GM21528 (cell line): Measurements from ENCODE around the gene DDX46.
"Not testable (repeated sequence)": the region's sequence is repeated elsewhere in the genome, so short reads cannot be mapped to it uniquely, and the experiment has no call there.

Source experiments
- ATAC-seq: cut with Tn5 transposase; IDR thresholded peaks from one replicate; pipeline ENCODE4 v1.9.1; 2021; ENCODE audit warnings: mild to moderate bottlenecking, moderate library complexity; ENCODE audit not compliant: unreplicated experiment, low FRiP score

DDX46 gene

DNA sequence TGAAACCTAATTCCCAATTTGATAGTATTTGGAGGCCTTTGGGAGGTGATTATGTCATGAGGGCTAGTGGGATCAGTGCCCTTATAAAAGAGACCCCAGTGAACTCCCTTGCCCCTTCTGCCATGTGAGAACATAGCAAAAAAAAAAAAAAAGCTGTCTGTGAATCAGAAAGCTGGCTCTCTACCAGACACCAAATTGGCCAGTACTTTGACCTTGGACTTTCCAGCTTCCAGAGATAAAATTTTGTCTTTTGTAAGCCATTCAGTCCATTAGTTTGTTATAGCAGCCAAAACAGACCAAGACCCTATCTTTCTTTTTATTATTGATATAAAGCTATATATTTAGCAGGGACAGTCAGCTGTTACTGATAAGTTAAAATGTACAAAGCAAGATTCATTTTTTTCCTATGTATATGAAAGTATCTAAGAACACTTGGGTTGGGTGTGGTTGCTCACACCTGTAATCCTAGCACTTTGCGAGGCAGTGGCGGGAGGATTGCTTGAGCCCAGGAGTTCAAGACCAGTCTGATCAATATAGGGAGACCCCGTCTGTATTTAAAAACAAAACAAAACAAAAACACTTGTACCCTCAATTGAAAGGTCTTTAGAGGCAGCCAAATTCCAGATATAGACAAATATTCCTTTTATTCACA lies 79.1 kb downstream of the DDX46 start:
- no peak for ATAC-seq

DNA sequence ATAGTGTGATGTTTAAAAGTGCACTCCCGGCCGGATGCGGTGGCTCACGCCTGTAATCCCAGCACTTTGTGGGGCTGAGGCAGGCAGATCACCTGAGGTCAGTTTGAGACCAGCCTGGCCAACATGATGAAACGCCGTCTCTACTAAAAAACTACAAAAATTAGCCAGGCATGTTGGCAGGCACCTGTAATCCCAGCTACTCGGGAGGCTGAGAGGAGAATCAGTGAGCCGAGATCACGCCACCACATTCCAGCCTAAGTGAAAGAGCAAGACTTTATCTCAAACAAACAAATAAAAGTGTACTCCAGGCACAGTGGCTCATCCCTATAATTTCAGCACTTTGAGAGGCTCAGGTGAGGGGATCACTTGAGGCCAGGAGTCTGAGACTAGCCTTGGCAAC lies 79.8 kb downstream of the DDX46 start:
- not testable (repeated sequence) for ATAC-seq

- ATAC-seq, result no peak
Measured at GRCh38 chr5:134840811-134841210, 82.2 kb downstream of the DDX46 start.

- no peak for ATAC-seq
Measured at GRCh38 chr5:134844252-134844651, 85.7 kb downstream of the DDX46 start.

- no peak for ATAC-seq
Measured at GRCh38 chr5:134845335-134845851, 86.8 kb downstream of the DDX46 start.

DNA sequence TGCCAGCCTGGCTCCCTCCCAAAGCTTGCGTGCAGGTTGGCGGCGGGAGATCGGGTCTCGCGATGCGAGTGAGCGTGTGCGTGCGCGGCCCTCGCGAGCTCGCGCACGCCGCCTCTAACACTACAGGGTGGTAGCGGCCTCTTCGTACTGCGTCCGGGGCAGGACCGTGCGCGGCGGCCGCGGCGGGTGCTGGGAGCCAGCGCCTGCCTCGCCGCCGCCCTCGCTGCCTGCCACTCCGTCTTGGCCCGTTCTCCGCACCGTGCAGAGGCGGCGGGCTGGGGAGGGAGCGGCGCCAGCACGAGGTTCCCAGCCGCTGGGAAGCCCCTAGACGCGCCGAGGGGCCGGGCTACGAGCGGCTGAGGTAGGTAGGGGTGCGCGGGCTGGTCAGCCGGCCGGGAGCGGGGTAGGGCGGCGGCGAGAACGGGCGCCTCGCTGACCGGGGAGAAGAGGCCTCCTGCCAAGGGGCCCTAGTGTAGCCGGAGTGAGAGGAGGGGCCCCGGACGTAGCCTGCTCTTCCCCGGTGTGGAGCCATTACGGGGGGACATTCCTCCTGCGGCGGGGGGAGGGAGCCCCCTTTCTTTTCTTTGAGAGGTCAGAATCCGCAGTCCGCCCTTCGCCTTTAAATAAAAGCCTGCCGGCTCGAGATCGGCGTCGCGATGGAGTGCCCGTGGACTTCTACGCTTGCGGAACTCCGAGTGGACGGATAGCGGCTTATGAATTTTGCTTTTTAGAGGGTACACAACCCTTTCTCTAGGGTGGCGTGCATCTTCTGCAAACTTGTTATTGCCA lies 87.5 kb downstream of the DDX46 start, which contains the start of gene C5orf24:
Gene C5orf24 (plus strand): TSS at position 117 of the 789 bp plus-strand sequence. CDS start 8,933 bp downstream, outside the sequence.
- peak; percentile 91 for ATAC-seq

- ATAC-seq, result no peak
Measured at GRCh38 chr5:134846641-134846960, 88.0 kb downstream of the DDX46 start.

DNA sequence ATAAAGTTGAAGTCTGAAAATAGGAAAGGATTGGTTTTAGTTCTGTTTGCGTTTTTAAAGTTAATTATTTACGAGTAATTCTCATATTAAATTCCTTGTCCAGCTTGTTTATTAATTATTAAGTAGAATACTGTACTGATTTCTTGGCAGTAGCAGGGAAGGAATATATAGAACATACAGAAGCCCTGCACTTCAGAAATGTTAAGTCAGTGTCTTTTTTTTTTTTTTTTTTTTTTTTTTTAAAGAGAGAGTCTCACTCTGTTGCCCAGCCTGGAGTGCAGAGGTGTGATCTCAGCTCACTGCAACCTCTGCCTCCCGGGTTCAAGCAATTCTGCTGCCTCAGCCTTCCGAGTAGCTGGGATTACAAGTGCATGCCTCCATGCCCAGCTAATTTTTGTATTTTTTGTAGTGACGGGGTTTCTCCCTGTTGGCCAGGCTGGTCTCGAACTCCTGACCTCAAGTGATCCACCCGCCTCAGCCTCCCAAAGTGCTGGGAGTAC lies 90.9 kb downstream of the DDX46 start:
- ATAC-seq, result not testable (repeated sequence)

DNA sequence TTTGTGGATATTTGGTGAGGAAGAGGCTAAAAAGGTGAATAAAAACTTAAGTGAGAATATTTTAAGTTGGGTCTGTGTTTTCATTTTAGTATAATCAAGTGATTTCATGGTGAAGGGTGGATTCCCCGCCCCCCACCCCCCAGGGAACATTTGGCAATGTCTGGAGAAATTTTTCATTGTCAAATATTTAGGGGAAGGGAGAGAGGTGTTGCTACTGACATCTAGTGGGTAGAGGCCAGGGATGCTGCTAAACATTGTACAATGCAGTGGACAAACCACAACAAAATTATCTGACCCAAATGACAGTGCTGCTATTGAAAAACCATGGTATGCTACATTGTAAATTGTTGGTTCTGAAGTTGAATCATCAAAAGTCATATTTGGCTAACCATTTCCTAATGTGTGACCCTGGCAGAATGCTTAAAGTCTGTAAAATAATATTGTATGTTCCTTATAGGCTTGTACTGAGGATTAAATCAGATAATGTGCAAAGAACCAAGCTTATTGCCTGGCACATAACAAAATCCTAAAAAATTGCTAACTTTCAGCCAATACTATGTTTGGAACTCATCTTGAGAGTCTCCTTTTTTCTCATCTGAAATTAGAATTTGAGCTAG lies 92.8 kb downstream of the DDX46 start:
- ATAC-seq, result no peak

- ATAC-seq, result not testable (repeated sequence)
Measured at GRCh38 chr5:134856465-134856864, 97.9 kb downstream of the DDX46 start.

GRCh38 chr5:134857401-134857800 lies 98.8 kb downstream of the DDX46 start:
- ATAC-seq, result no peak

DNA sequence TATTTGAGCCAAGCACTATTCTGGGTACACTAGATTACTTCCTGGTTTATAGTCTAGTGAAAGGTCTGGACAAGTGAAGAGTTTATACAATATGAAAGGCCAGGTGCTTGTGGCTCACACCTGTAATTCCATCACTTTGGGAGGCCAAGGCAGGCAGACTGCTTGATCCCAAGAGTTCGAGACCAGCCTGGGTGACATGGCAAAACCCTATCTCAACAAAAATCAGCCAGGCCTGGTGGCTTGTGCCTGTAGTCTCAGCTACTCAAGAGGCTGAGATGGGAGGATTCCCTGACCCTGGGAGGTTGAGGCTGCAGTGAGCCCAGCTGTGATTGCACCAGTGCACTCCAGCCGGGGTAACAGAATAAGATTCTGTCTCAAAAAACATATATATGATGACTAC lies 106.1 kb downstream of the DDX46 start:
- ATAC-seq, result no peak

- ATAC-seq, result no peak
Measured at GRCh38 chr5:134873494-134873893, 114.9 kb downstream of the DDX46 start.

GRCh38 chr5:134873987-134874830 lies 115.6 kb downstream of the DDX46 start, which contains the start of gene TXNDC15:
Gene TXNDC15 (plus strand): TSS chr5:134874371. CDS start chr5:134874428, 57 bp downstream.
- peak; percentile 84 for ATAC-seq

DNA sequence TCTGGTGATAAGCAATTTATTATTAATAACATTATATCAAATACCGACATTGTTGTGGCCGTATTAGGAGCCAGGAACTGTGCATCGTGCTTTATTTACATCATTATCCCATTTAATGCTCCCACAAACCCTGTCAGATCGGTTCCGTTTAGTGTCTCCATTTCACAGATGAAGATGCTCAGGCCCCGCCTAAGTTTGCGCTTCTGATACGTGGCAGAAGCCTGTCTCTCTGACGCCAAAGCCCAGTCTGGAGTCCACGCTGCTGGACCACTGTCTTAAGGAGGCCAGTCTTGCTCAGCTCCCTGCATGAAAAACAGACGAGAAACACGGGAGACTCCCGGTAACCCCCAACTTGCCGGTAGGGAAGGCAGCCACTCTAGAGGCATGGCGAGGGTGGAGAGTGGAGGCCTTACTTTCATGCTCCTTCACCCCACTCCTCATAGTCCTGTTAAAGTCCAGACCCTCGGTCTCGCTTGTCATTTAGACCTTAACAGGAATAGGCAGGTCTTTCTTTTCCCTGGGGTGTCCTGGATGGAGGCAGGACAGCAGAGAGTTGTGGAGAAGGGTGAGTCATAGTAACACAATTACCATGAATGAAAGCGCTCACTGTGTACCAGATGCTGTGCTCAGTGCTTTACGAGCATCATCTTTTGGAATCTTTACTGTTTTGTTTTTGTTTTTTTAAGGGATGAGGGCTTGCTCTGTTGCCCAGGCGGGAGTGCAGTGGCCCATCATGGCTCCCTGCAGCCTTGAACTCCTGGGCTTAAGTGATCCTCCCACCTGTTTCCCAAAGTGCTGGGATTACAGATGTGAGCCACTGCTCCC lies 116.5 kb downstream of the DDX46 start:
- peak; percentile 38 for ATAC-seq

- no peak for ATAC-seq
Measured at GRCh38 chr5:134877159-134877558, 118.6 kb downstream of the DDX46 start.

DNA sequence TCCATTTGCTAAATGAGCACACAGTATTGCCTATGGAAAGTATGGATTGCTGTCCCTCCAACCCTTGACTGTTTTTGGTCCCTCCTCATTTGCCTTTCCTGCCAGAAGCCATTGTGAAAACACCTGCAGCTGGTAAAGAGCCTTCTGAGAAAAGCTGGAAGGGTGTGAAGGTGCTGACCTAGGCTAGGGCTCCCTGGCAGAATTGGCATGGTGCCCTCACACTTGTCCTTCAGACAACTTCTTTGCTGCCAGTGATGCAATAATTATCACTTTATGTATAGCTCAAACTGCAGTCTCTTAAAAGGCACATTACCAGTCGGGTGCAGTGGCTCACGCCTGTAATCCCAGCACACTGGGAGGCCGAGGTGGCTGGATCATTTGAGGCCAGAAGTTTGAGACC lies 119.8 kb downstream of the DDX46 start:
- no peak for ATAC-seq

DNA sequence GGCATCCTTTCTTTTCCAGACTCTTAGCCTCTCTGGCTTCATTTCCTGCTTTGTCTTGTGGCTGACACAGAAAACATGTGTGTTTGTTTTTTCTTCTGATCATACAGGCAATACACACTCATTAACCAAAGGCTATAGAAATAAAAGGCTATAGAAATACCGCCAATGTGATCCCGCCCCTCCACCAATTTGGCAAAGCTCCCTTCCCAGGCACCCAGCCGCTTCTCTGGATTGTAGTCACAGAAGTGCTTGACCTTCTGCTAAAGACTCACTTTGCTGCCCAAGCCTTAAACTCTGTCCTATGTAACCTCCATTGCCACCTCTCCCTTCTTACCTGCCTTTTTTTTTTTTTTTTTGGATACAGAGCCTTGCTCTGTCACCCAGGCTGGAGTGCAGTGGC lies 120.9 kb downstream of the DDX46 start:
- ATAC-seq, result no peak
